Spleen (tissue), 7 donors: ENCODE measurements around the gene AGFG1.

Experiments
- POLR2A ChIP-seq, 3 donors: fragments of 450-650 bp; IDR thresholded peaks; one replicate each; pipeline ENCODE4 v1.5.1; 2017; ENCODE audit warnings: antibody characterized with exemption in 3 of 3, mild to moderate bottlenecking in 1 of 3
- POLR2AphosphoS5 ChIP-seq, 3 donors: sonication (generic); formaldehyde crosslinking; IDR thresholded peaks; one replicate each; pipeline ENCODE4 v1.5.1; 2017; ENCODE audit warnings: antibody characterized with exemption in 3 of 3
- TF ChIP-seq, protein P1 (sequence below), 11 experiments: fragments of 200-600 bp in 7 of 11; fragments of 450-650 bp in 4 of 11; sonication (generic) in 4 of 11; IDR thresholded peaks in 8 of 11; conservative IDR thresholded peaks in 3 of 11; 1 replicate in 7 of 11; 2 replicates in 4 of 11; pipeline versions ENCODE4 v1.4.0 to v1.8.0; 2016 to 2021; ENCODE audit warnings: antibody characterized with exemption in 11 of 11, inconsistent platforms in 4 of 11, mild to moderate bottlenecking in 1 of 11
- donor health status: DM: no; HTN: no; CAD: no; lungs with moderate emphysema.
- donor health status: DM: no; HTN: no; CAD: no.
- donor health status: DM: no; HTN: no; CAD: no.

DNA sequence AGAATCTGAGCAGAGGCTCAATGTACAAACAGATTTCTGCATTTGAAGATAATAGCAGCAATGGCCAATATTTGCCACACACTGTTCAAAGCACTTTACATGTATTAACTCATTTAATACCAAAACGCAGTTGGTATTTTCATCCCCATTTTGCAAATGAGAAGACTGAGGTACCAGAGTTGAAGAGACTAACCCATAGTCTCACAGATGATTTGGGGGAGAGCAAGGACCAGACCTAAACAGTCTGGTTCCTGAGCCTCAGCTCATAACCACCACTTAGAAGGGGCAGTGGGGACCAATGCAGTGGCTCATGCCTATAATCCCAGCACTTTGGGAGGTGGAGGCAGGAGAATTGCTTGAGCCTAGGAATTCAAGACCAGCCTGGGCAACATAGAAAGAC, 18.1 kb upstream of the AGFG1 start:
- TF ChIP-seq, protein P1, sequence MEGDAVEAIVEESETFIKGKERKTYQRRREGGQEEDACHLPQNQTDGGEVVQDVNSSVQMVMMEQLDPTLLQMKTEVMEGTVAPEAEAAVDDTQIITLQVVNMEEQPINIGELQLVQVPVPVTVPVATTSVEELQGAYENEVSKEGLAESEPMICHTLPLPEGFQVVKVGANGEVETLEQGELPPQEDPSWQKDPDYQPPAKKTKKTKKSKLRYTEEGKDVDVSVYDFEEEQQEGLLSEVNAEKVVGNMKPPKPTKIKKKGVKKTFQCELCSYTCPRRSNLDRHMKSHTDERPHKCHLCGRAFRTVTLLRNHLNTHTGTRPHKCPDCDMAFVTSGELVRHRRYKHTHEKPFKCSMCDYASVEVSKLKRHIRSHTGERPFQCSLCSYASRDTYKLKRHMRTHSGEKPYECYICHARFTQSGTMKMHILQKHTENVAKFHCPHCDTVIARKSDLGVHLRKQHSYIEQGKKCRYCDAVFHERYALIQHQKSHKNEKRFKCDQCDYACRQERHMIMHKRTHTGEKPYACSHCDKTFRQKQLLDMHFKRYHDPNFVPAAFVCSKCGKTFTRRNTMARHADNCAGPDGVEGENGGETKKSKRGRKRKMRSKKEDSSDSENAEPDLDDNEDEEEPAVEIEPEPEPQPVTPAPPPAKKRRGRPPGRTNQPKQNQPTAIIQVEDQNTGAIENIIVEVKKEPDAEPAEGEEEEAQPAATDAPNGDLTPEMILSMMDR (IDR thresholded peaks at IDR 0.05 in 8 of 11, conservative IDR thresholded peaks at IDR 0.05 in 3 of 11), result no peak
- TF ChIP-seq POLR2A (IDR thresholded peaks at IDR 0.05) (no peak), POLR2AphosphoS5 (IDR thresholded peaks at IDR 0.05) (no peak)
